SU-DHL-6 (cell line): ENCODE results near the gene PRPS1.

Experiments
- CTCF ChIP-seq: fragments of 200-600 bp; sonication (generic); IDR thresholded peaks from one replicate; pipeline ENCODE4 v1.5.1; 2017; ENCODE audit warnings: antibody characterized with exemption, mild to moderate bottlenecking, low read length, moderate library complexity; ENCODE audit not compliant: insufficient read depth, poor library complexity, severe bottlenecking
- EZH2phosphoT487 ChIP-seq: fragments of 200-600 bp; sonication (generic), shearing (Covaris generic); conservative IDR thresholded peaks from 2 replicates; pipeline ENCODE4 v1.6.1; 2018; ENCODE audit warnings: mild to moderate bottlenecking, antibody characterized with exemption, low read length, moderate library complexity, mixed read lengths

GRCh38 chrX:107601759-107602158, 26.6 kb upstream of the PRPS1 start:
- TF ChIP-seq CTCF (no peak), EZH2phosphoT487 (no peak)
